Measurements from ENCODE around the gene DYNC1H1. TPM values are rescaled to one million over a fixed set of nuclear protein-coding genes. Genes with fewer than 3 reads are reported as not detected.

DYNC1H1 gene
- total RNA-seq, 1 experiment from 2014 or later = 438 TPM

DNA sequence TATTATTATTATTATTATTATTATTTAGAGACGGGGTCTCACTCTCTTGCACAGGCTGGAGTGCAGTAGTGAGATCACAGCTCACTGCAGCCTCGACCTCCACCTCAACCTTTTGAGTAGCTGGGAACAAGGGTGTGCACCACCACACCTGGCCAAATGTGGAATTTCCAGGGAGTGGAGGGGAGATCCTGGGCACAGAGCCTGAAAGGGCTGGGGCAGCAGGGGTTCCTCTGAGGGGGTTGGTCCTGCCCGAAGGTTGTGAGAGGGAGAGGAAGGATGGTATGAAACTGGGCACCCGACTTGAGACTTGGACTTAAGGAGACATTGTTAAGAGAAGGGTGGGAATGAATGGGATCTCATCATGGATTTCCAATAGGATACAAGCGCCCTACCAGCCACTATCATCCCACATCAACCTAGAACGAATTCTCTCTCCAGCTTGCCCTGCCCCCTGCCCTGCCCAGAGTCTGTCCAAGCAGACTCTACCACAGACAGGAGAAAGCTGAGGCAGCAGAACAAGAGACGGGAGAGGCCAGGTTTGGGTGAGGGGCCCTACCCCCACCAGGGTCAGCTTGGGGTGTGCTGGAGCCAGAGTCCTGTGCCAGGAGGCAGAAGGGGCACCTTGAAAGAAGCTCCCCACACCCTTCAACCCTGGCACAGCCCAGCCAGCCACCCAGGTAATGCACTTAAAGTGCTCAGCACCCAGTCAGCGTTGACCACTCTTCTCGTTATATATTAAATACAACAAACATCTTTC, 2.4 kb upstream of the DYNC1H1 start (continued):
- TF ChIP-seq SMAD3 (CRISPR knock-in tag; IDR thresholded peaks at IDR 0.05; ENCODE audit: borderline replicate concordance) (no peak), KAT7 (CRISPR knock-in tag; IDR thresholded peaks at IDR 0.05; ENCODE audit: borderline replicate concordance) (no peak)

DNA sequence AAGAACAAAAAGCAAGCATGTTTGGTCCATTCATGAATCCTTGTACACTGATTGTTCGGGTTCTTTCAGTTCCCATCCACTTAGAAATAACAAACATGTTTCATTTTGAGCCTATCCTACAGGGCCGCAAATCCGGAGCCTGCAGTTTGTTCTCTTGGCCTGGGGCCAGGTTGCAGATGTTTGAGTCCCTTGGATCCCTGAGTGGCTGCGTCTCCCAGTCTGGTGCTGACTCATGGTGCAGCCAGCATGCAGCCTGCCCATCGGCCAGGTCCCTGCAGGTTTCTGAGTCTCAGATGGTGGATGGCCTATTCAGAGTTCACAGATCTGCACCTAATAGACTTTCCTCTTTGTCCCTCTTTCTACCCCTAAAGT, 1.9 kb upstream of the DYNC1H1 start:
- ChIA-PET POLR2A (no interaction called here), CTCF (interaction anchor here (0.6 to 2.2 kb wide), 4 partner anchors 9 to 202 kb away, joined by 4 to 13 read pairs (median 6); no protein-coding TSS in a partner anchor)
- DNase-seq (ENCODE audit: low spot score) (no peak), ATAC-seq (no peak)
- peaks cover 30% of the 10 kb centered on the region for H3K4me1 Mint-ChIP-seq
- no peak overlapping the region for H3K4me3 Mint-ChIP-seq
- H3K27me3 Mint-ChIP-seq (ENCODE audit: low read depth) = peaks cover 39% of the 10 kb centered on the region
- H3K36me3 Mint-ChIP-seq = no peaks in the 10 kb centered on the region
- TF ChIP-seq, protein P1, sequence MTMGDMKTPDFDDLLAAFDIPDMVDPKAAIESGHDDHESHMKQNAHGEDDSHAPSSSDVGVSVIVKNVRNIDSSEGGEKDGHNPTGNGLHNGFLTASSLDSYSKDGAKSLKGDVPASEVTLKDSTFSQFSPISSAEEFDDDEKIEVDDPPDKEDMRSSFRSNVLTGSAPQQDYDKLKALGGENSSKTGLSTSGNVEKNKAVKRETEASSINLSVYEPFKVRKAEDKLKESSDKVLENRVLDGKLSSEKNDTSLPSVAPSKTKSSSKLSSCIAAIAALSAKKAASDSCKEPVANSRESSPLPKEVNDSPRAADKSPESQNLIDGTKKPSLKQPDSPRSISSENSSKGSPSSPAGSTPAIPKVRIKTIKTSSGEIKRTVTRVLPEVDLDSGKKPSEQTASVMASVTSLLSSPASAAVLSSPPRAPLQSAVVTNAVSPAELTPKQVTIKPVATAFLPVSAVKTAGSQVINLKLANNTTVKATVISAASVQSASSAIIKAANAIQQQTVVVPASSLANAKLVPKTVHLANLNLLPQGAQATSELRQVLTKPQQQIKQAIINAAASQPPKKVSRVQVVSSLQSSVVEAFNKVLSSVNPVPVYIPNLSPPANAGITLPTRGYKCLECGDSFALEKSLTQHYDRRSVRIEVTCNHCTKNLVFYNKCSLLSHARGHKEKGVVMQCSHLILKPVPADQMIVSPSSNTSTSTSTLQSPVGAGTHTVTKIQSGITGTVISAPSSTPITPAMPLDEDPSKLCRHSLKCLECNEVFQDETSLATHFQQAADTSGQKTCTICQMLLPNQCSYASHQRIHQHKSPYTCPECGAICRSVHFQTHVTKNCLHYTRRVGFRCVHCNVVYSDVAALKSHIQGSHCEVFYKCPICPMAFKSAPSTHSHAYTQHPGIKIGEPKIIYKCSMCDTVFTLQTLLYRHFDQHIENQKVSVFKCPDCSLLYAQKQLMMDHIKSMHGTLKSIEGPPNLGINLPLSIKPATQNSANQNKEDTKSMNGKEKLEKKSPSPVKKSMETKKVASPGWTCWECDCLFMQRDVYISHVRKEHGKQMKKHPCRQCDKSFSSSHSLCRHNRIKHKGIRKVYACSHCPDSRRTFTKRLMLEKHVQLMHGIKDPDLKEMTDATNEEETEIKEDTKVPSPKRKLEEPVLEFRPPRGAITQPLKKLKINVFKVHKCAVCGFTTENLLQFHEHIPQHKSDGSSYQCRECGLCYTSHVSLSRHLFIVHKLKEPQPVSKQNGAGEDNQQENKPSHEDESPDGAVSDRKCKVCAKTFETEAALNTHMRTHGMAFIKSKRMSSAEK (CRISPR knock-in tag; IDR thresholded peaks at IDR 0.05; ENCODE audit: borderline replicate concordance) = no peak
- TF ChIP-seq, protein P2, sequence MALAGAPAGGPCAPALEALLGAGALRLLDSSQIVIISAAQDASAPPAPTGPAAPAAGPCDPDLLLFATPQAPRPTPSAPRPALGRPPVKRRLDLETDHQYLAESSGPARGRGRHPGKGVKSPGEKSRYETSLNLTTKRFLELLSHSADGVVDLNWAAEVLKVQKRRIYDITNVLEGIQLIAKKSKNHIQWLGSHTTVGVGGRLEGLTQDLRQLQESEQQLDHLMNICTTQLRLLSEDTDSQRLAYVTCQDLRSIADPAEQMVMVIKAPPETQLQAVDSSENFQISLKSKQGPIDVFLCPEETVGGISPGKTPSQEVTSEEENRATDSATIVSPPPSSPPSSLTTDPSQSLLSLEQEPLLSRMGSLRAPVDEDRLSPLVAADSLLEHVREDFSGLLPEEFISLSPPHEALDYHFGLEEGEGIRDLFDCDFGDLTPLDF (CRISPR knock-in tag; IDR thresholded peaks at IDR 0.05) = no peak
- TF ChIP-seq HMGA2 (CRISPR knock-in tag; IDR thresholded peaks at IDR 0.05) = no peak
- no peak for TF ChIP-seq NFYB (CRISPR knock-in tag; conservative IDR thresholded peaks at IDR 0.05; ENCODE audit: low read depth)
- no peak for TF ChIP-seq PRRX2 (CRISPR knock-in tag; IDR thresholded peaks at IDR 0.05)
- TF ChIP-seq, protein P3, sequence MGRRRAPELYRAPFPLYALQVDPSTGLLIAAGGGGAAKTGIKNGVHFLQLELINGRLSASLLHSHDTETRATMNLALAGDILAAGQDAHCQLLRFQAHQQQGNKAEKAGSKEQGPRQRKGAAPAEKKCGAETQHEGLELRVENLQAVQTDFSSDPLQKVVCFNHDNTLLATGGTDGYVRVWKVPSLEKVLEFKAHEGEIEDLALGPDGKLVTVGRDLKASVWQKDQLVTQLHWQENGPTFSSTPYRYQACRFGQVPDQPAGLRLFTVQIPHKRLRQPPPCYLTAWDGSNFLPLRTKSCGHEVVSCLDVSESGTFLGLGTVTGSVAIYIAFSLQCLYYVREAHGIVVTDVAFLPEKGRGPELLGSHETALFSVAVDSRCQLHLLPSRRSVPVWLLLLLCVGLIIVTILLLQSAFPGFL (CRISPR knock-in tag; IDR thresholded peaks at IDR 0.05; ENCODE audit: borderline replicate concordance) = no peak
- TF ChIP-seq, protein P4, sequence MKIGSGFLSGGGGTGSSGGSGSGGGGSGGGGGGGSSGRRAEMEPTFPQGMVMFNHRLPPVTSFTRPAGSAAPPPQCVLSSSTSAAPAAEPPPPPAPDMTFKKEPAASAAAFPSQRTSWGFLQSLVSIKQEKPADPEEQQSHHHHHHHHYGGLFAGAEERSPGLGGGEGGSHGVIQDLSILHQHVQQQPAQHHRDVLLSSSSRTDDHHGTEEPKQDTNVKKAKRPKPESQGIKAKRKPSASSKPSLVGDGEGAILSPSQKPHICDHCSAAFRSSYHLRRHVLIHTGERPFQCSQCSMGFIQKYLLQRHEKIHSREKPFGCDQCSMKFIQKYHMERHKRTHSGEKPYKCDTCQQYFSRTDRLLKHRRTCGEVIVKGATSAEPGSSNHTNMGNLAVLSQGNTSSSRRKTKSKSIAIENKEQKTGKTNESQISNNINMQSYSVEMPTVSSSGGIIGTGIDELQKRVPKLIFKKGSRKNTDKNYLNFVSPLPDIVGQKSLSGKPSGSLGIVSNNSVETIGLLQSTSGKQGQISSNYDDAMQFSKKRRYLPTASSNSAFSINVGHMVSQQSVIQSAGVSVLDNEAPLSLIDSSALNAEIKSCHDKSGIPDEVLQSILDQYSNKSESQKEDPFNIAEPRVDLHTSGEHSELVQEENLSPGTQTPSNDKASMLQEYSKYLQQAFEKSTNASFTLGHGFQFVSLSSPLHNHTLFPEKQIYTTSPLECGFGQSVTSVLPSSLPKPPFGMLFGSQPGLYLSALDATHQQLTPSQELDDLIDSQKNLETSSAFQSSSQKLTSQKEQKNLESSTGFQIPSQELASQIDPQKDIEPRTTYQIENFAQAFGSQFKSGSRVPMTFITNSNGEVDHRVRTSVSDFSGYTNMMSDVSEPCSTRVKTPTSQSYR (CRISPR knock-in tag; IDR thresholded peaks at IDR 0.05) = no peak
- TF ChIP-seq, protein P5, sequence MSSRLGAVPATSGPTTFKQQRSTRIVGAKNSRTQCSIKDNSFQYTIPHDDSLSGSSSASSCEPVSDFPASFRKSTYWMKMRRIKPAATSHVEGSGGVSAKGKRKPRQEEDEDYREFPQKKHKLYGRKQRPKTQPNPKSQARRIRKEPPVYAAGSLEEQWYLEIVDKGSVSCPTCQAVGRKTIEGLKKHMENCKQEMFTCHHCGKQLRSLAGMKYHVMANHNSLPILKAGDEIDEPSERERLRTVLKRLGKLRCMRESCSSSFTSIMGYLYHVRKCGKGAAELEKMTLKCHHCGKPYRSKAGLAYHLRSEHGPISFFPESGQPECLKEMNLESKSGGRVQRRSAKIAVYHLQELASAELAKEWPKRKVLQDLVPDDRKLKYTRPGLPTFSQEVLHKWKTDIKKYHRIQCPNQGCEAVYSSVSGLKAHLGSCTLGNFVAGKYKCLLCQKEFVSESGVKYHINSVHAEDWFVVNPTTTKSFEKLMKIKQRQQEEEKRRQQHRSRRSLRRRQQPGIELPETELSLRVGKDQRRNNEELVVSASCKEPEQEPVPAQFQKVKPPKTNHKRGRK (CRISPR knock-in tag; IDR thresholded peaks at IDR 0.05; ENCODE audit: borderline replicate concordance) = no peak
- TF ChIP-seq CBFB (CRISPR knock-in tag; IDR thresholded peaks at IDR 0.05; ENCODE audit: low read depth) = no peak
- TF ChIP-seq, protein P6, sequence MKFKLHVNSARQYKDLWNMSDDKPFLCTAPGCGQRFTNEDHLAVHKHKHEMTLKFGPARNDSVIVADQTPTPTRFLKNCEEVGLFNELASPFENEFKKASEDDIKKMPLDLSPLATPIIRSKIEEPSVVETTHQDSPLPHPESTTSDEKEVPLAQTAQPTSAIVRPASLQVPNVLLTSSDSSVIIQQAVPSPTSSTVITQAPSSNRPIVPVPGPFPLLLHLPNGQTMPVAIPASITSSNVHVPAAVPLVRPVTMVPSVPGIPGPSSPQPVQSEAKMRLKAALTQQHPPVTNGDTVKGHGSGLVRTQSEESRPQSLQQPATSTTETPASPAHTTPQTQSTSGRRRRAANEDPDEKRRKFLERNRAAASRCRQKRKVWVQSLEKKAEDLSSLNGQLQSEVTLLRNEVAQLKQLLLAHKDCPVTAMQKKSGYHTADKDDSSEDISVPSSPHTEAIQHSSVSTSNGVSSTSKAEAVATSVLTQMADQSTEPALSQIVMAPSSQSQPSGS (CRISPR knock-in tag; IDR thresholded peaks at IDR 0.05; ENCODE audit: borderline replicate concordance, low read depth) = no peak
- TF ChIP-seq, protein P7, sequence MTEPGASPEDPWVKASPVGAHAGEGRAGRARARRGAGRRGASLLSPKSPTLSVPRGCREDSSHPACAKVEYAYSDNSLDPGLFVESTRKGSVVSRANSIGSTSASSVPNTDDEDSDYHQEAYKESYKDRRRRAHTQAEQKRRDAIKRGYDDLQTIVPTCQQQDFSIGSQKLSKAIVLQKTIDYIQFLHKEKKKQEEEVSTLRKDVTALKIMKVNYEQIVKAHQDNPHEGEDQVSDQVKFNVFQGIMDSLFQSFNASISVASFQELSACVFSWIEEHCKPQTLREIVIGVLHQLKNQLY (CRISPR knock-in tag; IDR thresholded peaks at IDR 0.05) = no peak
- TF ChIP-seq, protein P8, sequence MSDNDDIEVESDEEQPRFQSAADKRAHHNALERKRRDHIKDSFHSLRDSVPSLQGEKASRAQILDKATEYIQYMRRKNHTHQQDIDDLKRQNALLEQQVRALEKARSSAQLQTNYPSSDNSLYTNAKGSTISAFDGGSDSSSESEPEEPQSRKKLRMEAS (CRISPR knock-in tag; IDR thresholded peaks at IDR 0.05) = no peak
- TF ChIP-seq, protein P9, sequence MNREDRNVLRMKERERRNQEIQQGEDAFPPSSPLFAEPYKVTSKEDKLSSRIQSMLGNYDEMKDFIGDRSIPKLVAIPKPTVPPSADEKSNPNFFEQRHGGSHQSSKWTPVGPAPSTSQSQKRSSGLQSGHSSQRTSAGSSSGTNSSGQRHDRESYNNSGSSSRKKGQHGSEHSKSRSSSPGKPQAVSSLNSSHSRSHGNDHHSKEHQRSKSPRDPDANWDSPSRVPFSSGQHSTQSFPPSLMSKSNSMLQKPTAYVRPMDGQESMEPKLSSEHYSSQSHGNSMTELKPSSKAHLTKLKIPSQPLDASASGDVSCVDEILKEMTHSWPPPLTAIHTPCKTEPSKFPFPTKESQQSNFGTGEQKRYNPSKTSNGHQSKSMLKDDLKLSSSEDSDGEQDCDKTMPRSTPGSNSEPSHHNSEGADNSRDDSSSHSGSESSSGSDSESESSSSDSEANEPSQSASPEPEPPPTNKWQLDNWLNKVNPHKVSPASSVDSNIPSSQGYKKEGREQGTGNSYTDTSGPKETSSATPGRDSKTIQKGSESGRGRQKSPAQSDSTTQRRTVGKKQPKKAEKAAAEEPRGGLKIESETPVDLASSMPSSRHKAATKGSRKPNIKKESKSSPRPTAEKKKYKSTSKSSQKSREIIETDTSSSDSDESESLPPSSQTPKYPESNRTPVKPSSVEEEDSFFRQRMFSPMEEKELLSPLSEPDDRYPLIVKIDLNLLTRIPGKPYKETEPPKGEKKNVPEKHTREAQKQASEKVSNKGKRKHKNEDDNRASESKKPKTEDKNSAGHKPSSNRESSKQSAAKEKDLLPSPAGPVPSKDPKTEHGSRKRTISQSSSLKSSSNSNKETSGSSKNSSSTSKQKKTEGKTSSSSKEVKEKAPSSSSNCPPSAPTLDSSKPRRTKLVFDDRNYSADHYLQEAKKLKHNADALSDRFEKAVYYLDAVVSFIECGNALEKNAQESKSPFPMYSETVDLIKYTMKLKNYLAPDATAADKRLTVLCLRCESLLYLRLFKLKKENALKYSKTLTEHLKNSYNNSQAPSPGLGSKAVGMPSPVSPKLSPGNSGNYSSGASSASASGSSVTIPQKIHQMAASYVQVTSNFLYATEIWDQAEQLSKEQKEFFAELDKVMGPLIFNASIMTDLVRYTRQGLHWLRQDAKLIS (CRISPR knock-in tag; IDR thresholded peaks at IDR 0.05; ENCODE audit: borderline replicate concordance) = no peak
- no peaks in the 10 kb centered on the region for H3K9me3 Mint-ChIP-seq
- H3K27ac Mint-ChIP-seq = no peak overlapping the region
